GM11168 (cell line): ENCODE results near the gene STPG3.

ENCODE experiments used
- in situ Hi-C: fragments of 300-500 bp; cut with MboI; formaldehyde crosslinking; loops from one replicate; pipeline ENCODE4 v1.12.0; 2022; ENCODE audit warnings: low sequenced_read_pairs; ENCODE audit not compliant: unreplicated experiment

STPG3 gene

DNA sequence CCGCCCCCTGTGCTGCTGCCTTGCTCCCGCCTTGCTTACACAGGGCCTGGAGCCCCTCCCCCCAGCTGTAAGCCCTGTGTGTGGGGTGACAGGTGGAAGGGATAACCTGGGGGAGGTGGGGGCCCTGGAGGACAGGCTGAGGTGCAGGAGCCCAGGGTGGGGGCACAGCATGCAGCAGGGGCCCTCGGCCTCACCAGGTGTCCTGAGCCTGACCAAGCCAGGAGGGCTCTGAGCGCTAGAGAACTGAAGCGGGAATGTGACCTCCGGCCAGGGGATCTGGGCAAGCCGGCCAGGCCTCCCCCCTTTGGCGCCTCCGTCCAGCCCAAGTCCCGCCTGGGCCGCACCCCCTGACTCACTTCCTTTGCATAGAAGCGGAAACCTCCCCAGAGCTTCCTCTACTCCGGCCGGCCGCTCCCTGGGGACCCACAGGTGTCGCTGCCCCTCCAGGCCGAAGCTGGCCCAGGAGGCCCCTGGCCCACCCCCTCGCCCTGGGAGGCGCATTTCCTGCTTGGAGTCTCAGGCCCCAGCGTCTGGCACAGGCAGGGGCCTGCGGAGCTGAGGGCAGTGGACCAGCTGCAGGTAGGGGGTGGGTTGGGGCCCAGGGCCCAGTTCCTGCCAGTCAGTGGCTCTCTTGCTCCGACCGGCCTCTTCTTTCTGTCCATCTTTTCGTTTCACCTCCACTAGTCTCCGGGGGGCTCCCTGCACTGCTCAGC, 26.4 kb downstream of the STPG3 start, which contains the start of gene TOR4A:
TSS of gene TOR4A (plus strand) at position 398 of the 713 bp plus-strand sequence. CDS start 964 bp downstream, outside the sequence.
- in situ Hi-C loops: no loop called here

DNA sequence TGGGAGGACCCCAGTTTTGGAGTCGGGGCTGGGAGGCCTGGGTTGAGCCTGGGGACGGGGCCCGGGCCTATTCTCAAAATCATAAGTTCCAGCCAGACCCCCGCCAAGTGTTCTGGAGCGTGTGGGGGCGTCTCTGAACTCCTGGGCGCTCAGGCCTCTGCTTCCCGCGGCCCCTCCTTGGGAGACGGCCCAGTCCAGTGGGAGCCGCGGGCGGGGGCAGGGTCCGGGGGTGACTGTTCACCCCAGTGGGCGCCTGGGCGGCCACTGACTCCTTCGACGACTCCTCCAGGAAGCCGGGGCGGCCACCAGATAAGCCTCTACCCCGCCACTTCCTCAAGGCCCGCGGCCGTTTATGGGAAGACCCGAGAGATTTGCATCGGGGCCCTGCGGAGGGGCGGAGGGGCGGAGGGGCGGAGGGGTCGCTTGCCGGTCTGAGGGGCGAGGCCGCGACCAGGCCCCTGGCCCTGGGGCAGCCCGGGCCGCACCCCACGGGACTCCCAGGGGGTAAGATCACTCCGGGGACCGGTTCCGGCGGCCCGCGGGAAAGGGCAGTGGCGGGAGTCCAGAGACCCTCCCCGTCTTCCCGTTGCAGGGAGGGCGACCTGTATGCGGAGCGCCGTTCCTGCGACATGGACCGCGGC, 27.1 kb downstream of the STPG3 start:
- in situ Hi-C loops: no loop called here

DNA sequence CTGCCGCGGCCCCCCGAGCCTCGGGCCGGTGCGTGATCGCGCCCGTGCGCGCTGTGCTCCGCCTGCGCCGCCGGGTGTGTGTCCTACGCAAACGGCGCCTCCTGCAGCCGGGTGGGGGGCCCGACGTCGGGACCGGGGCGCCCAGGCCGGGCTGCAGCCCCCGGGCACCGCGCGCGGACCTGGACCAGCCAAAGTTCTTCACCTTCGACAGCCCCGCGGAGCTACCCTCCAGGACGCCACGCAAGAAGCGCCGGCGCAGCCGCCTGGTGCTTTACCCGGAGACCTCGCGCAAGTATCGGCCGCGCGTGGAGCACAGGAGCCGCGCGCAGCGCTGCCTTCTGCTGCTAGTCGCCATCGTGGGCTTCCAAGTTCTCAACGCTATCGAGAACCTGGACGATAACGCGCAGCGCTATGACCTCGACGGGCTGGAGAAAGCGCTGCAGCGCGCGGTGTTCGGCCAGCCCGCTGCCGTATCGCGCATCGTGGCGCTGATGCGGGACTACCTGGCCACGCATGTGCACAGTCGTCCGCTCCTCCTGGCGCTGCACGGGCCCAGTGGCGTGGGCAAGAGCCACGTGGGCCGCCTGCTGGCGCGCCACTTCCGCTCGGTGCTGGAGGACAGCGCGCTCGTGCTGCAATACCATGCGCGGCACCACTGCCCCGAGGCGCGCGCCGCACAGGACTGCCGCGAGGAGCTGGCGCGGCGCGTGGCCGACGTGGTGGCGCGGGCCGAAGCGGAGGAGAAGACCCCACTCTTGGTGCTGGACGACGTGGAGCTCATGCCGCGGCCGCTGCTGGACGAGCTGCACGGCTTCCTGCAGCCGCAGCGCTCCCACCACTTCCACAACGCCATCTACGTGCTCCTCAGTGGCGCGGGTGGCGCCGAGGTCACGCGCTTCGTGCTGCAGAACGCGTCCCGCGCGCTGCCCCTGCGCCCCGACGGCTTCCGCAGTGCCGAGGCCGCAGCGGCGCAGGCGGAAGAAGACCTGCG, 27.9 kb downstream of the STPG3 start:
- in situ Hi-C loops: no loop called here

DNA sequence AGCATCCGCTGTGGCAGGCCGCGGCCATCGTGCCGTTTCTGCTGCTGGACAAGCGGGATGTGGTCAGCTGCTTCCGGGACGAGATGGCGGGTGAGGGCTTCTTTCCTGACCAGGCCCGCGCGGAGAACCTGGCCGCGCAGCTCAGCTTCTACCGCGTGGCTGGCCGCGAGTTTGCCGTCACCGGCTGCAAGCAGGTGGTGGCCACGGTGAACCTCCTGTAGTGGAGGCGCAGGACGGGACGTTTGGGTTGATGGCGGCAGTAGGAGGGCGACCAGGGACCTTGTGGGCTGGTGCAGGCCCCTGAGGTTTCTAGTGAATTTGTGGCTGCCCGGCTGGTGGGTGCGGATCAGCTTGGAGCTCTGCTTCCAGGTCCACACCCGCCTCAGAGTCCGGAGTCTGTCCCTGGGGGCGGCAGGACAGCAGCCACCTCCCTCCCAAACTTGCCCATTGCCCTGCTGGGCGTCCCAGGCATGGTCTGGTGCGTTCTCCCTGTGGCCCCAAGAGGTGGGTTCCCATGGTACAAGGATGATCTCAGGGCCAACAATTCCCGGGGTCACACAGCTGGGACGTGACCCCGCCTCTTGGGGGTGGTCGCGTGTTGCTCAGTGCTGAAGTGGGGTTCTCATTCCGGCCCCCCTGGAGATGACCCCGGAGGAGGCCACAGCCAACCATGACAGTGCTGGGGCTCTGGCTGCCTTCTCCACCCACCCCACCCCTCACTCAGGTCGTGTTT, 28.8 kb downstream of the STPG3 start:
- in situ Hi-C loops: no loop called here

DNA sequence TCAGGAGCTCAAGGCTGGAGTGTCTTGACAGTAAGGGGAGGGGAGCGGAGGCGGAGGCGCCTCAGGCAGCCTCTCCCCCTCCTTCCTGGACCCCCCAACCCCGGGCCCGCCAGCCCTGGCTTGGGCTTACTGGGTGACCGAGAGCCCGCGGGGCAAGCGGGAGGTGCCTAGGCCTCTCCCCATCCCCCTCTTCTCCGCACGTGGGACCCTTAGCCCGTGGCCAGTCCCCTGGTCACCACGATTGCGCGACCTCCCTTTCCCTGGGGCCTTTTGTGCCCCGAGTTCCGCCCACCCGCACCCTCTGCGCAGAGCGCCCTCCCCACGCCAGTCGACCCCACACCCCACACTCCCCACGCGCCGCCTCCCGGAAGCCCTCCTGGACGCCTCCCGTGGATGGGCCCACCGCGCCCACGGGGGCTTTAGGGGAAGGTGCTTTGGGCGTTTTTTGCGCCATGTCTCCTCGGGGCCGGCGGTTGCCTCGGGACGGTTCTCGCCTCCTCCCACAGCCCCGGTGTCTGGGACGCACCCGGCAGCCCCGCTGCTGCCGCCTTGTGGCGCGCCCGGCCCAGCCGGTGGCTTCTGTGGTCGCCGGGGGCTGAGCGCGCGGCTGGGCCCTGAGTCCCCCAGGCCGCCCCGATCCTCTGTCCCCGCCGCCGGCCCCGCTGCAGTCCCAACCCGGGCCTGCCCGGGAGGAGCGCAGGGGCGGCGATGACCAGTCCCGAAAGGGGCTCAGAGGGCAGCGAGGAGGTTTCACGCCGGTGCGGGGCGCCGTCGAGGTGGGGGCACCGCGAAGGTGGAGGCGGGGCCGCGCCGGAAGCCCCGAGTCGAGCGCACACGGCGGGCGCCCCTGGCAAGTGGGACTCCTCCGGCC, 29.6 kb downstream of the STPG3 start:
- in situ Hi-C loops: no loop called here

DNA sequence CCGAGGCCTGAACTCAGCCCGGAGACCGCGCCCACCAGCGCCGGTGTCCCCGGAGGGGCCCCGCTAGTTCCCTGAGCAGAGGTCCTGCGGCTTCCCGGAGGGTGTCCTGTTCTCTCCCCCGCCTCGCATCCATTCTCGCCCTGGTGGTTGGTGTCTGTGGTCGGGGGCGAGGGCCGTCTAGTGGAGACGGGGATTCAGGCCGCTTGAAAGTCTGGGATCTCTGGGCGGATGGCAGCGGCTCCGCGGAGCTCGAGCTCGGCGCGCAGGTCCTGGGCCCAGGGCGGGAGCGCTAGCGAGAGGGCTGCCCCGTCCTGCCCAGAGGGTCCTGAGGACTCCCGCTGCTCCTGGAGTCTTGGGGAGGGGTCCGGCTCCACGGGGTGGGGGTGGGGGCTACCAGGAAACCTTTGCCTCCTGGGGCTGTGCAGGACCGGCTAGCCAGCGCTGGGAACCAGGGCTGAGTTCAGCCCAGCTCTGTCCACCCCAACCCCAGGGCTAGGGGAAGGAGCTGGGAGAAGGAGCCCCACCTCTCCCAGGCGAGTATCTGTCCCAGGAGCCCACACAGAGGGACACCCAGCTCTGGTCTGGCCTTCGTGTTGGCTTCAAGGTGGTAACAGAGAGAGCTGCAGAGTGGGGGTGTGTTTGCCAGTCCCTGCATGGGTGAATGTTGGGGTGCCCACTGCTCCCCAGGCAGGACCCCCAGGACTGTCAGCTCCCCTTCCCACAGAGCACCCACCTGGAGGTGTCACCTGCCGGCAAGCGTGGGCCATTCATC, 30.4 kb downstream of the STPG3 start:
- in situ Hi-C loops: no loop called here

DNA sequence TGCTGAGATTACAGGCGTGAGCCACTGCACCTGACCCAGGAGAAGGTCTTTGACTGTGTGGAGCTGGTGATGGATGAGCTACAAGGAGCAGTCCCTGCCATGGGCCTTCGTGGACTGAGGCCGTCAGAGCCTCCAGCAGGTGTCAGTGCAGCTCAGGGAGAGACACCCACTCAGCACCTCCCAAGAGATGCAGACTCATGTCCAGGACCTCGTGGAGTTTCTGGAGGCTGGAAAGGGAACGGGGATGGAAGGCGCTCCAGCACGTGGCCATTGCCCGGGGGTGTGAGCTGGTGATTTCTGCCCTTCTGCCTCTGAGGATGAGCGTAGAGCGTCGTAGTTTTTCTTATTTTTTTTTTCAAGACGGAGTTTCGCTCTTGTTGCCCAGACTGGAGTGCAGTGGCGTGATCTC, 35.9 kb downstream of the STPG3 start:
- in situ Hi-C loops: no loop called here

DNA sequence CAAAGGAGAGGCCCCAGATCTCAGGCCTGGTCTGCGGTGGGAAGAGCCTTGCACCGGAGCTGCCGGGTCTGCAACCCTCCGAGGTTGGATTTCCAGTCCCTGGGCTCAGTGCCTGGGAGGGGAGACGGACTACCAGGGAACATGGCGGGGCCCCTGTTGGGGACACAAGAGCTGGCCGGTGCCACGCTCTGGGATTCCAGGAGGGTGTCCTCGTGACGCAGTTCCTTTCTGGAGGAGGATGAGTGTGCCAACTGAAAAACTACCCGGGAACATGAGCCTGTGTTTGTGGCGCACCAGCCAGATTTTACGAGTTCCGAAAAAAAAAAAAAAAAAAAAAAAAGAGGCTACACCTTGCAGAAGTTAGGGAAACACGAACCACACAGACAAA, 42.0 kb downstream of the STPG3 start:
- in situ Hi-C loops: loop anchor here (10.0 kb wide), 1 partner anchor 112 kb away; no protein-coding TSS in a partner anchor

DNA sequence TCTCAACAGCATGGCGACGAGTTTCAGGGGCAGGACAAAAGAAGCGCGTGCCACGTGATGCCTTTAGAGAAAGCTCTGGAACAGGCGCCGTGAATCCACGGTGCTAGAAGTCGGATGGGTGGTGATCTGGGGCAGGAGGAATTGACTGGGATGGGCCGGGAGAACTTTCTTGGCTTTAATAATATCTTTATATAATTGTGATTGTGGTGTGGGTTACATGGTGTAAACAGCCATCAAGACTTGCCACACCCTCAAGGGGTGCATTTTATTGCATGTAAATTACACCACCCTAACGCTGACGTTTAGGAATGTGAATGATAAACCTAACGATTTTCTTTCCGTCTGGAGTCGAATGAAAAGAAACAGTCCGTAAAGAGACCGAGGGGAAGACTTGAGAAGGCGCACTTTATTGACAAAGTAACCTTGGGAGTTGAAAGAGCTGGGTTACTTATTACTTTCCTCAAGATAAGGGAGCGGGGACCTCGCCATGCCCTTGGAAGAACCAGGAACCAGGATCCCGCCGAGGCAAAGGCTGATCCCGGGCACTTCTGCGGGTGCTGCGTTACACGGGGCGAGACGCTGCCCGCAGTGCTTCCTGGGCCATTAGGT, 42.5 kb downstream of the STPG3 start:
- in situ Hi-C loops: loop anchor here (10.0 kb wide), 1 partner anchor 111 kb away; no protein-coding TSS in a partner anchor

DNA sequence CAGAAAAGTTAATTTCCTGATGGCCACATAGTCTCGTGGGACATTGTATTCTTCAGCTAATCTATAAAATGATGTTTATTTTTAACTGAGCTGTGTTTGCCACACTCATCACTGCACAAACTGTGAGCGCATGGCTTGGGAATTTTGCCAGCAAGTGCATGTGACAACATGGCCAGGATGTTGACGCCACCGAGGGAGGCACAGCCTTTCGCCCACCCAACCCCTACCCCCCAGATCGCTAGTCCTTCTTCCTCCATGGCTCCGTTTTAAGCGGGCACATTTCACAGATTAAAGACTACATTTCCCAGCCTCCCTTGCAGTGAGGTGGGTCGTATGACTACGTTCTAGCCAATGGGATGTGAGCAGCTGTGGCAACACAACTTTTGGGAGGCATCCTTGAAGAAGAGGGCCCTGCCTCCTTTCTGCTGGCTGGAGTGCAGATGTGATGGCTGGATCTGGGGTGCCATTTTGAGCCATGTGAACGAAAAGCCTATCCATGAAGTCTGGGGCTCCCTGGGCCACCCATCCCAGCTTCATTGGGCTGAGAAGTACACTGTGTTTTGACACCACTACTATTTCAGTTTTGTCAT, 43.1 kb downstream of the STPG3 start:
- in situ Hi-C loops: loop anchor here (10.0 kb wide), 1 partner anchor 111 kb away; no protein-coding TSS in a partner anchor

DNA sequence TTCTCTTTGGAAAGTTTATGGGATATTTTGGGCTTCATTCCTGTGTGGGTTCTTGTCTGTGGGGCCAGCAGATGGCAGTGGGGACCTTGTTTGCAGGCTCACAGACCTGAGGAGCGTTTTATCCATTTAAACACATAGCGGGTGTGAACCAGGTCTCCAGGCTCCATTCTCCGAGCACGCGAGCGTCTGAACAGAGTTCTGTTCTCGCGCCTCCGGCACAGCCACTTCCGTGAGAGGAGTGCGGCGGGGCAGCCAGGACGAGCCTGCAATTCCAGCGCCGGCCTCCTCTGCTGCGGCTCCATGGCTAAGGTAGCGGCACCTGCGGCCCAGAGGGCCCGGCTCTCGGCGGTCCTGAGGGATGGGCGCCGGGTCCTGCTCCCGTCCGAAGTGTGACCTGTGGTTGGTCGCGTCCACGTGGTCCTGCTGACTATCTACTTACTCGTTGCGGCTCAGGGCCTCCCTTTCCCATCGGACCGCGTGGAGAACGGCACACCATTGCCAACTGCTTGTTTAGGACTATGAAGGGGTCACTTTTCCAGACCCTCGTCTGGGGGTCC, 43.7 kb downstream of the STPG3 start:
- in situ Hi-C loops: loop anchor here (10.0 kb wide), 1 partner anchor 110 kb away; no protein-coding TSS in a partner anchor

DNA sequence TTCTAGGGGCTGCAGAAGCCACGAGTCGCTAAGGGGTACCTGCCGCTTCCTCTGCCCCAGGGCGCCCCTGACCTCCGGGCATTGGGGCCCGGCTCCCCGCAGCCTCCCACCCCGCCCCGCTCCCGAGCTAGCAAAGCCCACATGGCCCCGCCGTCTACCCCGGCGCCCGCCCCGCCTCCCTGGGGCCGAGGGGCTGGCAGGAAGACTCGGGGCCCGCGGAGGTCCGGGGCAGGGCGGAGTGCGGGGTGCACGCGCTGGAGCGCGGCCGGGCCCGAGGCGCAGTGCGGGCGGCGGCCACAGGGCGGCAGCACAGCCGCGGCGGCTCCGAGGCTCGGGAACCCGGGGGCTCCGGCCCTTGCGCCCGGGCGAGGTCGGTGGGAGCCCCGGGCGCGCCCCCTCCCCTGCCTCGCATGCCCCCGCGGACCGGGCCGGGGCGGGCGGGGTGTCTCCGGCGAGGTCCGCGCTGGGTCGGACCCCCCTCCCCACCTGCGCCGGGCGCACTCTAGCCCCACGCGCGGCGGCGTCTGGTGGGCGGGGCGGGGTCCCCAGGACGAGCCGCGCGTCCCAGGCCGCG, 44.2 kb downstream of the STPG3 start:
- in situ Hi-C loops: loop anchor here (10.0 kb wide), 1 partner anchor 109 kb away; no protein-coding TSS in a partner anchor

DNA sequence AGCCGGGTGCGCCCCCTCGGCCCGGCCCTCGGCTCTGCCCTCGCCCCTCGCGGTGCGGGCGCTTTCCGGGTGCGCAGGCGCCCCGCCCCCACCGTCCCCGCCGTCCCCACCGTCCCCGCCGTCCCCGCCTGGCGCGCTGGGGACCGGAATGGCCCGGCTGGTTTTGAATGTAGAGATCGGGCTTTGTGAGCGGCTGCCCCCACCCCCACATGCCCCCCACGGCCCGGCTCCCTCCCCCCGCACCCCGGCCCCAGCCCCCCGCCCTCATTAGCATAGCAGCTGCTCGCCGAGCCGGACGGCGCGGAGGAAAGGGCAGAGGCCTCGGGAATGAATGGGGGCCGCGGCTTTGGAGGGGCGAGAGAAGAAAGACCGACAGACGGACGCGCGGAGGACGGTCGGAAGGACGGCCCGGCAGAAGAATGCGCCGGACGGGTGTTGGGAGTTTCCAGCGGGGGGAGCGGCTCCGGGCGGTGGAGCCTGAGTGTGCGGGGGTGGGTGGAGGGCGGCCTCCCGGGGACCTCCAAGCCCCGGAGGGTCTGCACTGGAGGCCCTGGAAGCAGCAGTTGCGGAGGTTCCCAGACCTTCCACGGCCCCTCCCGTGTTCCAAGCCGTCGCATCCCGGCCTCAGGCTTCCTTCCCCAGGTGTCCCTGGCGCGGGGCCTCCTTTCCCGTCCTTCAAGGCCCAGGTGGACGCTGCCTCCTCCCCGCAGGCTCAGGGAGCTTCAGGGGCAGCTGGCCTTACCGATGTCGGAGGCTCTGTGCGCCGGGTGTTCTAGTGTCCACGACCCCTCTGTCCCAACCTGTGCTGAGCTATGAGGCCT, 45.0 kb downstream of the STPG3 start:
- in situ Hi-C loops: loop anchor here (10.0 kb wide), 1 partner anchor 109 kb away; no protein-coding TSS in a partner anchor

DNA sequence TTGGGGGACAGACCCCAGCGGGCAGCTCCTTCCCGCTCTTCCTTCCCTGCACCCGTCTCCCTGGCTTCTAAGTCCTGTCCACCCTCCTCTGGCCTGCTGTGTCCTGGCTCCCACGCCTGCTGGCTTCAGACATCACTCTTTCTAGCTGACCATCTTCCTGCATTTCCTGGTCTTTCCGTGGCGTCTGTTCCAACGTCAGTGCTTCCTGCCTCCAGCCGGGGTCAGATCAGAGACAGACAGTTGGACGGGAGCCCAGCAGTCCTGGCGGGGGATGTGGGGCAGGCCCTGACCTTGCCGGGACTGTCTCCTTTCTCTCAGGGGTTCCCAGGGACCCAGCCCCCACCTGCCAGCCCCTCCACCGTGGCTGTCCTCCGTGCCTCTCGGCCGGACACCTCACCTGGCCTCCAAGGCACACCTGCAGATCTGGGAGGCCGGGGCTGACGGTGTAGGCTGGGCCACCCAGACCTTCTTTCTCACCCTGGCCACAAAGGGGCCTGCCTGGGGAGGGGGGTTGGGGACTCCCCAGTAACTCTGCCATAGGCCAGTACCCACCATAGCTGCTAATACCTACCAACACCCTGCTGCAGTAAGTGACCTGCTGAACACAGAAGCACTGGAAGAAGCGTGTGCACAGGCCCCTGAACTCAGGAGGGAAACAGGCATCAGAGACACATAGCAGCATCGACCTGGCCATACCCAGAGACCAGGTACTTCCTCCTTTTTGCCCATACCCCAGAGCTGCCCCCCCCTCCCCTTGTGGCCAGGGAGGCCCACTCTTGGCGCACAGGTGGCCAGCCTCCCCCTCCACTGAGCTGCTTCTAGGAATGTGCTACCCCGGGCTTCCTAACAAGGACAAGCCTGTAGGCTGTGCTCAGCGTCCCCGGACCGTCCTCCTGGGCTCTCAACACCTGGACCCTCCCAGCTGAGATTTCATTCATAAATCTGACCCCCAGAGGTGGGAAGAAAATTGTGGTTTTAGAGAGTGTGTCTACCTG, 45.9 kb downstream of the STPG3 start:
- in situ Hi-C loops: loop anchor here (10.0 kb wide), 1 partner anchor 108 kb away; no protein-coding TSS in a partner anchor
